DOHH2 (cell line): ENCODE measurements around the gene MYO10.

ENCODE experiments used
- EZH2phosphoT487 ChIP-seq: fragments of 200-600 bp; sonication (generic); IDR thresholded peaks from 2 replicates; pipeline ENCODE4 v1.6.1; 2017; ENCODE audit warnings: borderline replicate concordance, mild to moderate bottlenecking, antibody characterized with exemption, low read length, moderate library complexity, mixed read lengths
- TF ChIP-seq, protein P1 (sequence below): fragments of 200-600 bp; sonication (generic); IDR thresholded peaks from one replicate; pipeline ENCODE4 v1.5.1; 2014; ENCODE audit warnings: antibody characterized with exemption, mild to moderate bottlenecking, low read depth, low read length; ENCODE audit not compliant: poor library complexity, severe bottlenecking

DNA sequence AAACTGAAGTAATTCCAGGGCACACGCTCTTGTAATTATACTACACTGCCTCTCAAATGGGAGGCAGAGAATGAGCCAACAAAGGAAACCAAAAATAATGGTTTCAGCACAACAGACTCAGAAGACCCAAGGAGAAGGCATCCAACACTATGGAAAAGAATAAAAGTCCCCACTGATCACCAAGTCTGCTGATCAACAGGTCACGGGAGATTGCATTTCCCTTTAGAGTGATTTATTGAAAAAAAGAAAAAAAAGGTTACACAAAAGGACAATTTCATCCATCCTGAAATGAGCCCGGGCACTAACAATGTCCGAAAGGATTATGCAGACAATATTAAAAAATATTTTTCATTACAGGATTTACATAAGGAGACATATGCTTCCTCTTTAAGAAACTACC lies 28.8 kb downstream of the MYO10 start:
- TF ChIP-seq, protein P1, sequence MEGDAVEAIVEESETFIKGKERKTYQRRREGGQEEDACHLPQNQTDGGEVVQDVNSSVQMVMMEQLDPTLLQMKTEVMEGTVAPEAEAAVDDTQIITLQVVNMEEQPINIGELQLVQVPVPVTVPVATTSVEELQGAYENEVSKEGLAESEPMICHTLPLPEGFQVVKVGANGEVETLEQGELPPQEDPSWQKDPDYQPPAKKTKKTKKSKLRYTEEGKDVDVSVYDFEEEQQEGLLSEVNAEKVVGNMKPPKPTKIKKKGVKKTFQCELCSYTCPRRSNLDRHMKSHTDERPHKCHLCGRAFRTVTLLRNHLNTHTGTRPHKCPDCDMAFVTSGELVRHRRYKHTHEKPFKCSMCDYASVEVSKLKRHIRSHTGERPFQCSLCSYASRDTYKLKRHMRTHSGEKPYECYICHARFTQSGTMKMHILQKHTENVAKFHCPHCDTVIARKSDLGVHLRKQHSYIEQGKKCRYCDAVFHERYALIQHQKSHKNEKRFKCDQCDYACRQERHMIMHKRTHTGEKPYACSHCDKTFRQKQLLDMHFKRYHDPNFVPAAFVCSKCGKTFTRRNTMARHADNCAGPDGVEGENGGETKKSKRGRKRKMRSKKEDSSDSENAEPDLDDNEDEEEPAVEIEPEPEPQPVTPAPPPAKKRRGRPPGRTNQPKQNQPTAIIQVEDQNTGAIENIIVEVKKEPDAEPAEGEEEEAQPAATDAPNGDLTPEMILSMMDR = no peak
- TF ChIP-seq EZH2phosphoT487 = no peak
